Activated naive CD8-positive, alpha-beta T cell (primary cell): Measurements from ENCODE around the gene FOXA3.

ENCODE experiments used
- H3K27ac Mint-ChIP-seq: one replicate; pipeline ENCODE4 v1.8.0; 2021; ENCODE audit warnings: mixed read lengths
- H3K27me3 Mint-ChIP-seq: one replicate; pipeline ENCODE4 v1.8.0; 2021; ENCODE audit warnings: mixed read lengths
- H3K36me3 Mint-ChIP-seq: one replicate; pipeline ENCODE4 v1.8.0; 2021; ENCODE audit warnings: mixed read lengths
- H3K4me1 Mint-ChIP-seq: one replicate; pipeline ENCODE4 v1.8.0; 2021; ENCODE audit warnings: low read depth, mixed read lengths
- H3K4me3 Mint-ChIP-seq: one replicate; pipeline ENCODE4 v1.8.0; 2021; ENCODE audit warnings: mild to moderate bottlenecking, mixed read lengths
- H3K9me3 Mint-ChIP-seq: one replicate; pipeline ENCODE4 v1.8.0; 2021; ENCODE audit warnings: low read depth, mixed read lengths

Gene FOXA3

GRCh38 chr19:45824531-45825262 is 39.4 kb upstream of the FOXA3 start:
- H3K27me3 Mint-ChIP-seq: no peaks in the 10 kb centered on the region
- no peaks in the 10 kb centered on the region for H3K9me3 Mint-ChIP-seq
- H3K27ac Mint-ChIP-seq: peak overlapping the region; percentile 46
- peaks cover 12% of the 10 kb centered on the region for H3K36me3 Mint-ChIP-seq
- peaks cover 12% of the 10 kb centered on the region for H3K4me1 Mint-ChIP-seq
- H3K4me3 Mint-ChIP-seq: peak overlapping the region; percentile 39

GRCh38 chr19:45825263-45825605 is 38.9 kb upstream of the FOXA3 start:
- Mint-ChIP-seq H3K36me3 (peaks cover 12% of the 10 kb centered on the region), H3K27me3 (no peaks in the 10 kb centered on the region), H3K9me3 (no peaks in the 10 kb centered on the region), H3K4me3 (no peak overlapping the region), H3K4me1 (peaks cover 16% of the 10 kb centered on the region), H3K27ac (no peak overlapping the region)

DNA sequence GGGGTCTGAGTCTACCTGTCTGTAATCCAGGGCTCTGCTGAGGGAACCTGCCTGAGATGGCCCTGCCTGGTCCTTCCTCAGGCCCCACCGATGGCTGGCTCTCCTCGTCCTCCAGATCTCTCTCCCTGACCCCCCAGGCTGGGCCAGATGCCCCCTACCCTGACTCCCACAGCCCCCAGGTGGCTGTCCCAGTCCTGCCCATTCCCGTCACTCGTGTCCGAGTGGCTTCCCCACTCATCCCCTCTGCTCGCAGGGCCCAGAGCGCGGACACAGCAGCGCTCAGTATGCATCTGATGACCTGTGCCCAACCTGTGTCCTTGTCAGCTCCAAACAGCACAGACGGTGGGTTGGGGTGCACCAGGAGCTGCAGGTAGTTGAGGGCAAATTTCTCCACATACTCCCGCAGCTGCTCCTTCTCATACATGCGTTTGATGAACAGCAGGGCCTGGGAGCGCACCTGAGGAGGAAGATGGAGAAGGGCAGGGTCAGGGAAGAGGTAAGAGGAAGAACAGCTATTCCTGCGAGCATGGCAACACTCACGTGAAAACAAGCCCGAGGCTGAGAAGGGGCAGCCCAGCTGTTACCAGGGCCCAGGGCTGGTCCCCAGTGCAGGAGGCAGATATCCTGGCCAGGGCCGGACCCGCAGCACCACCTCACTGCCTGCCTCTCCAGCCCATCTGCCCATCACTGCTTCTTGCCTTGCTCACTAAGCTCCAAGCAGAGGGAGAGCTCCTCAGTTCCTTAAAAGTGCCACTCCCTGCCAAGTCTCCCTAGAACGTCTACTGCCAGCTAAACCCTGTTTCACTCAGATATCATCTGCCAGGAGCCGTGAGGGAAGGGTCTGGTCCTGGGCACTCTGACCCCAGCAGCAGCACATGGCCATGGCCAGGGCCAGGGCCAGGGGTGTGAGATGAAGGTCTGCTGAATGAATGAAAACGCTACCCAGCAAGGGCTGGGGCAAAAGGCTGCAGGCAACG is 37.9 kb upstream of the FOXA3 start:
- peaks cover 12% of the 10 kb centered on the region for H3K36me3 Mint-ChIP-seq
- no peak overlapping the region for H3K27ac Mint-ChIP-seq
- H3K4me1 Mint-ChIP-seq: peaks cover 18% of the 10 kb centered on the region
- H3K9me3 Mint-ChIP-seq: no peaks in the 10 kb centered on the region
- no peak overlapping the region for H3K4me3 Mint-ChIP-seq
- no peaks in the 10 kb centered on the region for H3K27me3 Mint-ChIP-seq

- H3K4me3 Mint-ChIP-seq: no peak overlapping the region
- H3K4me1 Mint-ChIP-seq: peaks cover 20% of the 10 kb centered on the region
- H3K27me3 Mint-ChIP-seq: no peaks in the 10 kb centered on the region
- peaks cover 12% of the 10 kb centered on the region for H3K36me3 Mint-ChIP-seq
- no peaks in the 10 kb centered on the region for H3K9me3 Mint-ChIP-seq
- H3K27ac Mint-ChIP-seq: no peak overlapping the region
Observed at GRCh38 chr19:45826934-45827333, 37.2 kb upstream of the FOXA3 start.

DNA sequence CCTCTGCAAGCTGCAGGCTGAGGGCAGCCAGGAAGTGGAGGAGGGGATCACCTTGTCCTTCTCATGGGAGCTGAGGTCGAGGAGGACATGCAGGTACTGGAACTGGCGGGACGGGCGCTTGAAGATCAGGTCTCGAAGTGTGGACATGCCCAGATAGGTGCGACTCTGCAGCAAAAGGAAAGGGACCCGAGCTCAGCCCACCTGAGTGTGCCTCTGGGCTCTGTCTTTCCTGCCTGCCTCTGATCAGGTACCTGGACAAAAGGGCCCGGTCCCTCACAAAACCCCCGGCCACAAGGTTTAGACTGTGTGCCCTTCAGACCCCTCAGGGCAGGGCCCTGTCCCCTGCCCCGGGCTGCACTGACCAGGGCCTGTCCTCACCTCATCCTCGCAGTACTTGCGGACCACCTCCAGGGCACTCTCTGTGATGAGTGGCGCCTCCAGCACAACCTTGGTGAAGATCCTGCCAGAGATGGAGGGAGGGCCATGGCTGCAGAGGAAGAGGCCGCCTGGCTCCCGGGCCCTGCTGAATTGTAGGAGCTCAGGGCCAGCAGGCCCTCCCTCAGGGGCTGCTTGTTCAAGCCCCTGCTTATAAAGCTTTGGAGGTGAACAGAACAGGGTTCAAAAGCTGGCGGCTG is 36.5 kb upstream of the FOXA3 start:
- no peak overlapping the region for H3K27ac Mint-ChIP-seq
- no peaks in the 10 kb centered on the region for H3K27me3 Mint-ChIP-seq
- no peak overlapping the region for H3K4me3 Mint-ChIP-seq
- no peaks in the 10 kb centered on the region for H3K9me3 Mint-ChIP-seq
- H3K4me1 Mint-ChIP-seq: peaks cover 20% of the 10 kb centered on the region
- peaks cover 12% of the 10 kb centered on the region for H3K36me3 Mint-ChIP-seq

GRCh38 chr19:45828523-45828922 is 35.6 kb upstream of the FOXA3 start:
- no peaks in the 10 kb centered on the region for H3K9me3 Mint-ChIP-seq
- no peaks in the 10 kb centered on the region for H3K27me3 Mint-ChIP-seq
- peaks cover 12% of the 10 kb centered on the region for H3K36me3 Mint-ChIP-seq
- H3K4me3 Mint-ChIP-seq: no peak overlapping the region
- H3K27ac Mint-ChIP-seq: peak overlapping the region; percentile 58
- peaks cover 20% of the 10 kb centered on the region for H3K4me1 Mint-ChIP-seq

DNA sequence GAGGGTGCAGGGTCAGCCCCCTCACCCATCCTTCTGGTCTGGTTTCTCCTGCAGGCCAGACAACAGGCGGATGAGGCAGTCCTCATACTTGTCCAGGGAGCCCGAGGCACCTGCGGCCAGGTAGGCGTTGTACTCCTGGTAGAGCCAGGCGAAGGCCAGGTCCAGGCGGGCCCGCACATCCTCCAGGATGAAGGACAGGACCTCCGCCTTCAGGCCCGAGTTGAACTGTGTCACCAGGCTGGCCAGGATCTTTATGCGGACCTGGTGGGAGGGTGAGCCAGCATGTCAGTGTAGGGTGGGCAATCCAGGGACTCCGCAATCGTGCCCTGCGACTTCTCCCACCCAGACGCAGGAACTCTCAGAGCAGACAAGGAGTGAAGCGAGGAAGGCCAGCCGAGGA is 35.2 kb upstream of the FOXA3 start:
- peaks cover 20% of the 10 kb centered on the region for H3K4me1 Mint-ChIP-seq
- H3K9me3 Mint-ChIP-seq: no peaks in the 10 kb centered on the region
- H3K27ac Mint-ChIP-seq: no peak overlapping the region
- H3K36me3 Mint-ChIP-seq: peaks cover 12% of the 10 kb centered on the region
- H3K4me3 Mint-ChIP-seq: no peak overlapping the region
- no peaks in the 10 kb centered on the region for H3K27me3 Mint-ChIP-seq

DNA sequence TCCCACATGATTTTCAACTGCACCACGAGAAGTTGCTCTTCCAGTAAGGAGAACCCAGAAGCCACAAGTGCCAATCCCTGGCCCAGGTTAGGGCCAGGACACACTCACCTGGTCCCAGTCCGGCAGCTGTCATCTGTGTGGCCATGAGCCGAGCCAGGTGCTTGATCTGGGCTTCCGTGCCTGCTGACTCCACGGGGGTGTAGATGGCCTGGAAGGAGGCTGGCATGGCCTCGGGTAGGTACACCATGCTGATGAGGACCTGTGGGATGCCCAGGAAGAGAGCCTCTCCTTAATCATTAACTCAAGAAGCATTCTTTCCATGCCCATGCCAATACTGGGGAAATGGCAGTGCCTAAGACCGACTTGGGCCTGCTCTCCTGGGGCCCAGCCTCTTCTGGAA is 29.2 kb upstream of the FOXA3 start:
- H3K4me1 Mint-ChIP-seq: peaks cover 7% of the 10 kb centered on the region
- no peaks in the 10 kb centered on the region for H3K27me3 Mint-ChIP-seq
- no peak overlapping the region for H3K4me3 Mint-ChIP-seq
- H3K27ac Mint-ChIP-seq: no peak overlapping the region
- H3K36me3 Mint-ChIP-seq: peaks cover 7% of the 10 kb centered on the region
- no peaks in the 10 kb centered on the region for H3K9me3 Mint-ChIP-seq

DNA sequence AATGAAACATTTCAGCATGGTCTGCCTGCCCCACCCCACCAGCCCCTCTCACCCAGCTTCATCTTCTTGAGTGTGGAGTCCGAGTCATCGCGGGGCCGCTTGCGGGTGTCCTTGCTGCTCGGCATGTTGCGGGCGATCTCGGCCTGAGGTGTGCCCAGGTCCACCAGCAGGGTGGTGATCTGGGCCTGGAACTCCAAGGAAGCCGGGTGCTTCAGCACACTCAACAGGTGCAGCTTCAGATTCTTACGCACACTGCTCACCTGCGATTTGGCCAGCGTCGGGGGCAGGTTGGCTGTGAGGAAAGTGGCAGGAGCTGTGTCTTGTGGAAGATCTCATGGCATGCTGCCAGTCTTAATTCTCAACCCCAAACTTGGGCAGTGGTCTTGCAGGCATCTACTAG is 21.9 kb upstream of the FOXA3 start:
- Mint-ChIP-seq H3K27me3 (no peaks in the 10 kb centered on the region), H3K4me1 (peaks cover 5% of the 10 kb centered on the region), H3K27ac (no peak overlapping the region), H3K36me3 (peaks cover 16% of the 10 kb centered on the region), H3K9me3 (no peaks in the 10 kb centered on the region), H3K4me3 (no peak overlapping the region)

DNA sequence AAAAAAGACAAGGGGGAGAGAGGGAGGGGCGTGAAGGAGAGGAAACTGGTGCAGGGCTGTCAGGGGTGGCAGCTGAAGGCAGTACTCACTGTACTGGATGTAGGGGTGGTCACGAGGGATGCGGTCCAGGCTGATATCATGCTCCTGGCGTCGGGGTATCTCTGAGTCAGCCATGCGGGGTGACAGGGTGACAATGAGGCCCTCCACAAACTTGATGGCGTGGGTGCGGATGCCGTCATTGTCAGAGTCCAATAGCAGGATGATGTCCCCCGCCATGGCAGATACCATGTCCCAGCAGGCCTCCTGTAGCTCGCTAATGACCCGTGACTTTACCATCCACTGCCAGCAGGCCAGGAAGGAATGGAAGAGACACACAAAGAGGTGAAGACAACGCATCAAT is 16.5 kb upstream of the FOXA3 start:
- Mint-ChIP-seq H3K4me3 (no peak overlapping the region), H3K4me1 (peaks cover 5% of the 10 kb centered on the region), H3K27ac (no peak overlapping the region), H3K27me3 (no peaks in the 10 kb centered on the region), H3K36me3 (peaks cover 13% of the 10 kb centered on the region), H3K9me3 (no peaks in the 10 kb centered on the region)

- no peak overlapping the region for H3K4me3 Mint-ChIP-seq
- H3K9me3 Mint-ChIP-seq: no peaks in the 10 kb centered on the region
- peaks cover 5% of the 10 kb centered on the region for H3K4me1 Mint-ChIP-seq
- H3K27ac Mint-ChIP-seq: no peak overlapping the region
- no peaks in the 10 kb centered on the region for H3K27me3 Mint-ChIP-seq
- peaks cover 9% of the 10 kb centered on the region for H3K36me3 Mint-ChIP-seq
Observed at GRCh38 chr19:45848922-45849321, 15.2 kb upstream of the FOXA3 start.

GRCh38 chr19:45852145-45852750 is 11.9 kb upstream of the FOXA3 start:
- H3K27me3 Mint-ChIP-seq: no peaks in the 10 kb centered on the region
- H3K27ac Mint-ChIP-seq: no peak overlapping the region
- H3K9me3 Mint-ChIP-seq: no peaks in the 10 kb centered on the region
- H3K4me3 Mint-ChIP-seq: no peak overlapping the region
- peaks cover 2% of the 10 kb centered on the region for H3K36me3 Mint-ChIP-seq
- H3K4me1 Mint-ChIP-seq: no peaks in the 10 kb centered on the region

DNA sequence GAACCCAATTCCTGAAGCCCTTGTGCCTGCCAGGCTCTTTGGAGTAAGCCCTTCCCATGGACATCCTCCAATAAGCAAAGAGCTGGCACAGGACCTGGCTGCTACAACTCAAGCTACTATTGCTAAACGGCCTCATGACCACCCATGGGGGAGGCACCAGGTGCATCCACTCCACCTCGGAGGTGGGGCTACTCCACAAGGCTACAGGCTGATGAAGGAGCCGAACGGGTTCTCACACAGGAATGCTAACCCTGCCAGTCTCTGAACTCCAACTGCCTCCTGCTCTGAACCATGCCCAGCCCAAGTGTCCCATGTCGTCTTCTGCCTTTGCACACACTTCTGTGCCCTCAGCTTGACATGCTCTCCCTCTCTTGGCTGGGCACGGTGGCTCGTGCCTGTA is 11.1 kb upstream of the FOXA3 start:
- Mint-ChIP-seq H3K27me3 (no peaks in the 10 kb centered on the region), H3K36me3 (peaks cover 2% of the 10 kb centered on the region), H3K9me3 (no peaks in the 10 kb centered on the region), H3K27ac (peak overlapping the region; percentile 11), H3K4me1 (no peaks in the 10 kb centered on the region), H3K4me3 (no peak overlapping the region)

DNA sequence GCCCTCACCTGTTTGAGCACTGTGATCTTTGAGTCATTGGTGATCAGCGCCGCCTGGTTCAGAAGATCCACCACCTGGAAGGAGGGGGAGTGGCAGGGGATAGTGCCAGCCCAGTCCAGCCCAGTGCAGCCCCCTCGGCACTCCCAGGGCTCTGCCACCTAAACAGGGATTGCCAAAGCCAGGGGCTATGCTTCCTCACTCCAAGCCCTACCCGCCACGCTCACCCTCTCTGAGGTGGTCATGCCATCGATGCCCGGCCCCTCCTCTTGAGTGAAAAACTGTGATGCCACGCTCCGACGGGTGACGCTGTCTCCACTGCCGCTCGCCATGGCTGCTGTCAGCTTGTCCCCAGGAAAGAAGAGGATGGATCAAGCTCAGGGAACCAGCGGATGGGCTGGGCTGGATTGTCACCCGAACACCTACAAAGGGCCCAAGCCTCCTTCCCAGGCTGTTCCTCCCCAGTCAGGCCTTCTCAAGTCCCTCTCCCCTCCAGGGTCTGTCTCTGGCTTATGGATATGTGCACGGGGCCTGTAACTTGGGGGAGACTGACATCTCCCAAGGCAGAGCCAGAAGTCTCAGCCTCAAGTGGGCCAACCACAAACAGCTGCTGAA is 9.9 kb upstream of the FOXA3 start:
- H3K9me3 Mint-ChIP-seq: no peaks in the 10 kb centered on the region

More for the DNA sequence above, 9.9 kb upstream of the FOXA3 start:
- peaks cover 4% of the 10 kb centered on the region for H3K4me1 Mint-ChIP-seq
- peaks cover 2% of the 10 kb centered on the region for H3K36me3 Mint-ChIP-seq
- no peaks in the 10 kb centered on the region for H3K27me3 Mint-ChIP-seq
- H3K4me3 Mint-ChIP-seq: no peak overlapping the region
- no peak overlapping the region for H3K27ac Mint-ChIP-seq
